Heart left ventricle (tissue), 13 donors: ENCODE measurements around the gene CX3CR1.

Source experiments
- CTCF ChIP-seq, 12 donors: fragments of 200-600 bp; sonication (generic) in 4 of 12; IDR thresholded peaks; one replicate each; pipeline versions ENCODE4 v1.5.0 to v1.8.0; 2018 to 2022; ENCODE audit warnings: antibody characterized with exemption in 12 of 12, mild to moderate bottlenecking in 5 of 12
- POLR2A ChIP-seq, 2 donors: fragments of 450-650 bp; IDR thresholded peaks; one replicate each; pipeline ENCODE4 v1.6.1; 2017; ENCODE audit warnings: antibody characterized with exemption in 2 of 2, mild to moderate bottlenecking in 2 of 2, moderate library complexity in 2 of 2
- donor health status: ischemic (EF 13 %, LVEDD 7.1; RV severe dilation, severe dysfunction).
- donor health status: DM: no; HTN: yes; CAD: no.
- donor health status: DM: no; HTN: no; CAD: no.
- donor health status: ischemic (EF 25% LVEDD 6.9; RV normal size, moderate dysfunction).
- donor health status: ischemic (EF 25% LVEDD 5.7; RV mildly dilated, moderate dysfunction).
- donor health status: ischemic (EF 35%, LVEDD 5.7; RV mildly dilated, moderate dysfunction).
- donor health status: nonischemic (EF 11% LVEDD 7.7; RV severe dilation, severe dysfunction).
- donor health status: DM: yes; HTN: yes; CAD: no.
- donor health status: PGD.
- donor health status: ischemic (EF 29% LVEDD 5.4; RV normal size, mild dysfunction).
- donor health status: nonischemic (EF 23%, LVEDD 6.1; RV moderate dilation, normal function).

DNA sequence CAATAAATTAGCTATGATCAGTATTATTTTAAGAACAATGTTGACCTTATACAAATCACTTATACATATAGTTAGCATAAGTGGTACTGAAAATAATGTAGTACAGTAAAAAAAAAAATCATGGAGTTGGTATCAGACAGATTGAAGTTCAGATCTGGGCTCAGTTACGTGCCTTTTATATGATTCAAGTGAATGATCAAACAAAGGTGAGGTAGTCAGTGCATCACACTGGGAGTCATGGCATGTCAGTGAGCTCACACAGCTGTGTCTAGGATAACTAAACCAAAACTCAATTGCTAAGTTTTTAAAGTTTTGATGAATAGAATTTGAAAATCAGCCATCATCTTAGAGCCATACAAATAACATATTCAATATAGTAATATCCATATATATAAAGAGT is 38.5 kb upstream of the CX3CR1 start:
- TF ChIP-seq CTCF (IDR thresholded peaks at IDR 0.05) = no peak
- no peak for TF ChIP-seq POLR2A (IDR thresholded peaks at IDR 0.05)
